Neuronal stem cell (in vitro differentiated cells): ENCODE measurements around the gene IL15RA.

Source experiments
- DNase-seq: peaks from one replicate; pipeline ENCODE4 v3.0.0-alpha.2; 2013; ENCODE audit warnings: low spot score
- H2AFZ ChIP-seq: one replicate; pipeline ENCODE4 v1.6.1; 2013; ENCODE audit warnings: mild to moderate bottlenecking, low read length, inconsistent platforms
- H2AK5ac ChIP-seq: 2 replicates; pipeline ENCODE4 v1.6.1; 2013; ENCODE audit warnings: low read depth, mild to moderate bottlenecking, inconsistent platforms, low read length, moderate library complexity, mixed read lengths
- H2BK120ac ChIP-seq: 2 replicates; pipeline ENCODE4 v1.6.1; 2013; ENCODE audit warnings: low read depth, mild to moderate bottlenecking, inconsistent platforms, low read length, moderate library complexity, mixed read lengths
- H2BK12ac ChIP-seq: one replicate; pipeline ENCODE4 v1.6.1; 2013; ENCODE audit warnings: low read length, inconsistent platforms
- H2BK15ac ChIP-seq: 2 replicates; pipeline ENCODE4 v1.6.1; 2013; ENCODE audit warnings: mild to moderate bottlenecking, low read length, inconsistent platforms, mixed read lengths
- H2BK5ac ChIP-seq: one replicate; pipeline ENCODE4 v1.6.1; 2013; ENCODE audit warnings: inconsistent platforms, mild to moderate bottlenecking, low read length, moderate library complexity
- H3K14ac ChIP-seq: one replicate; pipeline ENCODE4 v1.6.1; 2013; ENCODE audit warnings: low read length, inconsistent platforms
- H3K18ac ChIP-seq: 2 replicates; pipeline ENCODE4 v1.6.1; 2013; ENCODE audit warnings: low read length, inconsistent platforms
- H3K23ac ChIP-seq: 2 replicates; pipeline ENCODE4 v1.6.1; 2013; ENCODE audit warnings: low read depth, mild to moderate bottlenecking, mixed read lengths, low read length, inconsistent platforms; ENCODE audit not compliant: poor library complexity
- H3K27ac ChIP-seq: replicated peaks from 3 replicates; pipeline ENCODE4 v1.5.1; 2013; ENCODE audit warnings: low read length, inconsistent platforms
- H3K27me3 ChIP-seq, 3 experiments: 2 replicates each; pipeline ENCODE4 v1.6.1; 2013; ENCODE audit warnings: low read length in 3 of 3, mild to moderate bottlenecking in 2 of 3, inconsistent platforms in 1 of 3, low read depth in 1 of 3, mixed read lengths in 1 of 3, moderate library complexity in 1 of 3; ENCODE audit not compliant: control insufficient read depth in 3 of 3, insufficient read depth in 3 of 3
- H3K36me3 ChIP-seq, 2 donors: replicated peaks in 1 of 2; 2 replicates each; pipeline ENCODE4 v1.6.1; 2013; ENCODE audit warnings: low read length in 2 of 2; ENCODE audit not compliant: control insufficient read depth in 2 of 2, insufficient read depth in 2 of 2
- H3K4ac ChIP-seq: 2 replicates; pipeline ENCODE4 v1.6.1; 2013; ENCODE audit warnings: inconsistent platforms, mild to moderate bottlenecking, low read length, moderate library complexity
- H3K4me1 ChIP-seq, 2 donors: 1 replicate in 1 of 2; 2 replicates in 1 of 2; pipeline ENCODE4 v1.6.1; 2013; ENCODE audit warnings: low read length in 2 of 2, low read depth in 1 of 2; ENCODE audit not compliant: control insufficient read depth in 2 of 2, insufficient read depth in 1 of 2
- H3K4me2 ChIP-seq: one replicate; pipeline ENCODE4 v1.6.1; 2013; ENCODE audit warnings: mild to moderate bottlenecking, low read length, inconsistent platforms; ENCODE audit not compliant: insufficient read depth, poor library complexity, severe bottlenecking
- H3K4me3 ChIP-seq, 2 donors: 2 replicates each; pipeline ENCODE4 v1.5.1; 2013; ENCODE audit warnings: low read length in 2 of 2, mild to moderate bottlenecking in 2 of 2, inconsistent platforms in 1 of 2, moderate library complexity in 1 of 2
- H3K79me1 ChIP-seq: one replicate; pipeline ENCODE4 v1.6.1; 2013; ENCODE audit warnings: low read depth, mild to moderate bottlenecking, inconsistent platforms, low read length, moderate library complexity
- H3K9ac ChIP-seq: one replicate; pipeline ENCODE4 v1.6.1; 2013; ENCODE audit warnings: mild to moderate bottlenecking, low read depth, low read length, inconsistent platforms; ENCODE audit not compliant: poor library complexity
- H3K9me3 ChIP-seq, 2 donors: replicated peaks in 1 of 2; 2 replicates each; pipeline versions ENCODE3 to v1.6.1; 2013; ENCODE audit warnings: low read length in 2 of 2, mild to moderate bottlenecking in 2 of 2, inconsistent platforms in 1 of 2, low read depth in 1 of 2, mixed read lengths in 1 of 2, moderate library complexity in 1 of 2; ENCODE audit not compliant: control insufficient read depth in 2 of 2, insufficient read depth in 1 of 2
- H4K8ac ChIP-seq: one replicate; pipeline ENCODE4 v1.6.1; 2013; ENCODE audit warnings: low read depth, mild to moderate bottlenecking, inconsistent platforms, low read length, moderate library complexity
- H4K91ac ChIP-seq: one replicate; pipeline ENCODE4 v1.6.1; 2013; ENCODE audit warnings: low read length, low read depth, mild to moderate bottlenecking, inconsistent platforms; ENCODE audit not compliant: poor library complexity
- WGBS, 2 donors: extraction: QIAGEN DNeasy Blood & Tissue Kit; methylation state at CpG; one replicate each; pipeline ENCODE4 v1.1.7; 2013; ENCODE audit warnings: missing lambda C conversion rate in 2 of 2, mixed read lengths in 1 of 2; ENCODE audit not compliant: insufficient read length in 2 of 2, insufficient replicate concordance in 1 of 2; ENCODE audit errors: extremely low coverage in 2 of 2; 5-methylcytosine and 5-hydroxymethylcytosine counted together

IL15RA gene

DNA sequence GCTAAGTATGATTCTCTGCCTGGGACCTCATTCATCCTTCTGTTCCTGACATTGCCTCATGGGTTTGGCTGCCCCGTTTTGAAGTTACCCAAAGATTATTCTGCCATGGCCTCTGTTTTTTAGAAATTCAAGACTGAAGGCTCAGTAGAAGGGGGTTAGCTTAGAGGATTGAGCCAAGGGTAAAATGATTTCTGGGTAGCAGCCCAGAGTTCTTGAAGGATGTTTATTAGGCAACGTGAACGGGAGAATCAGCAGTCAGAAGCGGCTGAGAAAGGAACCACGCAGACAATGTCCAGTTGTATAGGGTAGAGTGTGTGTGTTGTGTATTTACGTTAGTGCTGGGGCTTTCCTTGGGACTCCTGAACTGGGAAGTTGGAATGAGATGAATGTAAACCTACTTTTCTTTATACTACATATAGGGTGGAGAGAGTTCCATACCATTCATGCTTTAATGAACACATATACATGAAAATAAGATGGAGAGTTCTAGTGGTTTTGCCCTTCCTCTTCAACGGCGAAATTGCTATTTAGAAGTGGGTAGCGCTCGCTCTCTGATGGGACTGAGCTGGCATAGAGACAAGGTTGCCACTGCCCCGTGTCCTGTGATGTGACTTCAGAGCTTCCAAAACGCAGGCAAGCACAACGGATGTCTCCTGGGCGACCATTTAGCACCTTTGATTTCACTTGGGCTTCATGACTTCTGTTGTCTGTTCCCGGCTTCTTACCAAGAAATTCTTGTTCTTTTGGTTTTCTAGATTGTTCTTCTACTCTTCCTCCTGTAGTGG is 35.0 kb upstream of the IL15RA start:
- Histone ChIP-seq H3K18ac (no peak overlapping the region), H3K4me1 (no peaks in the 10 kb centered on the region), H3K9me3 (peaks cover 0 to 3% of the 10 kb centered on the region in 2 donors), H3K27ac (no peak overlapping the region), H3K36me3 (no peaks in the 10 kb centered on the region), H2BK5ac (no peak overlapping the region), H4K91ac (no peak overlapping the region), H2BK12ac (no peak overlapping the region), H3K9ac (no peak overlapping the region), H3K4me2 (no peak overlapping the region), H2BK15ac (no peak overlapping the region), H2AK5ac (no peak overlapping the region), H3K4me3 (no peak overlapping the region), H3K4ac (no peak overlapping the region), H3K27me3 (no peaks in the 10 kb centered on the region), H3K14ac (no peak overlapping the region), H3K79me1 (no peaks in the 10 kb centered on the region), H4K8ac (no peak overlapping the region), H2BK120ac (no peak overlapping the region), H3K23ac (no peak overlapping the region), H2AFZ (no peak overlapping the region)
- no peak for DNase-seq
- WGBS, 2 donors, result no CpG with 5 or more reads among the region's 15 CpGs

DNA sequence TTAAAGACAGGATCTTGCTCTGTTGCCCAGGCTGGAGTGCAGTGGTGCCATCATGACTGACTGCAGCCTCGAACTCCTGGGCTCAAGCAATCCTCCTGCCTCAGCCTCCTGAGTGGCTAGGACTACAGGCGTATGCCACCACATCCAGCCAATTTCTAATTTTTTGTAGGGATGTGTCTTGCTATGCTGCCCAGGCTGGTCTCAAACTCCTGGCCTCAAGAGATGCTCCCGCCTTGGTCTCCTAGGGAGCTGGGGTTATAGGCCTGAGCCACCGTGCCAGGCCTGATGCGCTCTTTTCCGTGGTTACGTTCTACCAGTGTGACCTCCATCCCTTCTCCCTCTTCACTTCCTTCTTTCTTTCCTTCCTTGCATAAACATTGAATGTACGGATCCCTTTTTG is 34.2 kb upstream of the IL15RA start:
- H2BK12ac ChIP-seq, result no peak overlapping the region
- no peak overlapping the region for H3K4me3 ChIP-seq
- H3K23ac ChIP-seq, result no peak overlapping the region
- H3K14ac ChIP-seq, result no peak overlapping the region
- no peak overlapping the region for H3K4me2 ChIP-seq
- no peak overlapping the region for H4K8ac ChIP-seq
- peaks cover 0 to 3% of the 10 kb centered on the region in 2 donors for H3K9me3 ChIP-seq
- WGBS, 2 donors, result no CpG with 5 or more reads among the region's 8 CpGs
- no peaks in the 10 kb centered on the region for H3K36me3 ChIP-seq
- H3K27me3 ChIP-seq, result no peaks in the 10 kb centered on the region
- no peak overlapping the region for H2BK120ac ChIP-seq
- H2AFZ ChIP-seq, result no peak overlapping the region
- H4K91ac ChIP-seq, result no peak overlapping the region
- no peak overlapping the region for H2BK5ac ChIP-seq
- H2AK5ac ChIP-seq, result no peak overlapping the region
- no peak for DNase-seq
- no peak overlapping the region for H3K9ac ChIP-seq
- no peak overlapping the region for H3K27ac ChIP-seq
- no peak overlapping the region for H2BK15ac ChIP-seq
- H3K4ac ChIP-seq, result no peak overlapping the region
- no peak overlapping the region for H3K18ac ChIP-seq
- H3K4me1 ChIP-seq, result no peaks in the 10 kb centered on the region
- H3K79me1 ChIP-seq, result no peaks in the 10 kb centered on the region

GRCh38 chr10:6010569-6010968 is 33.2 kb upstream of the IL15RA start:
- no CpG with 5 or more reads among the region's 3 CpGs for WGBS, 2 donors
- H2BK12ac ChIP-seq, result no peak overlapping the region
- no peak overlapping the region for H3K9ac ChIP-seq
- H2AFZ ChIP-seq, result no peak overlapping the region
- no peak overlapping the region for H3K23ac ChIP-seq
- no peak overlapping the region for H3K27ac ChIP-seq
- H3K4ac ChIP-seq, result no peak overlapping the region
- H3K14ac ChIP-seq, result no peak overlapping the region
- no peak overlapping the region for H2BK120ac ChIP-seq
- no peak overlapping the region for H3K18ac ChIP-seq
- H2BK15ac ChIP-seq, result no peak overlapping the region
- no peak overlapping the region for H4K91ac ChIP-seq
- H3K79me1 ChIP-seq, result no peaks in the 10 kb centered on the region
- H3K4me3 ChIP-seq, result no peak overlapping the region
- H2AK5ac ChIP-seq, result no peak overlapping the region
- no peaks in the 10 kb centered on the region for H3K36me3 ChIP-seq
- no peak overlapping the region for H4K8ac ChIP-seq
- H3K4me2 ChIP-seq, result no peak overlapping the region
- DNase-seq, result no peak
- no peak overlapping the region for H2BK5ac ChIP-seq
- no peaks in the 10 kb centered on the region for H3K4me1 ChIP-seq
- no peaks in the 10 kb centered on the region for H3K27me3 ChIP-seq
- peaks cover 0 to 3% of the 10 kb centered on the region in 2 donors for H3K9me3 ChIP-seq

- Histone ChIP-seq H2AFZ (no peak overlapping the region), H3K14ac (no peak overlapping the region), H3K4me1 (peaks cover 0 to 3% of the 10 kb centered on the region in 2 donors), H3K4ac (no peak overlapping the region), H2BK120ac (no peak overlapping the region), H4K91ac (no peak overlapping the region), H3K9ac (no peak overlapping the region), H2AK5ac (no peak overlapping the region), H2BK5ac (no peak overlapping the region), H4K8ac (no peak overlapping the region), H3K27ac (no peak overlapping the region), H3K27me3 (no peaks in the 10 kb centered on the region), H3K18ac (no peak overlapping the region), H2BK15ac (no peak overlapping the region), H3K4me2 (no peak overlapping the region), H2BK12ac (no peak overlapping the region), H3K79me1 (no peaks in the 10 kb centered on the region), H3K9me3 (peaks cover 0 to 3% of the 10 kb centered on the region in 2 donors), H3K36me3 (no peaks in the 10 kb centered on the region), H3K4me3 (no peak overlapping the region), H3K23ac (no peak overlapping the region)
- no CpG with 5 or more reads among the region's 4 CpGs for WGBS, 2 donors
- DNase-seq, result no peak
Measured at GRCh38 chr10:6009961-6010360, 32.6 kb upstream of the IL15RA start.
